Liver (tissue), 9 donors: ENCODE data around the gene ADAP1. TPM values are rescaled to one million over a fixed set of nuclear protein-coding genes. Genes with fewer than 3 reads are reported as not detected.

ENCODE experiments used
- DNase-seq: peaks from one replicate; pipeline ENCODE4 v3.0.0-alpha.2; 2017; ENCODE audit warnings: low spot score
- H3K27ac ChIP-seq, 2 donors: one replicate each; pipeline ENCODE4 v1.7.0; 2013; ENCODE audit warnings: inconsistent platforms in 2 of 2, low read length in 2 of 2, control low read depth in 1 of 2, low read depth in 1 of 2, mild to moderate bottlenecking in 1 of 2
- H3K27me3 ChIP-seq, 4 donors: one replicate each; pipeline versions ENCODE4 v1.6.1 to v1.7.0; 2013; ENCODE audit warnings: low read length in 3 of 4, inconsistent platforms in 1 of 4, mild to moderate bottlenecking in 1 of 4, moderate library complexity in 1 of 4; ENCODE audit not compliant: control insufficient read depth in 4 of 4, insufficient read depth in 4 of 4
- H3K36me3 ChIP-seq, 4 donors: one replicate each; pipeline versions ENCODE4 v1.6.1 to v1.7.0; 2013; ENCODE audit warnings: low read length in 3 of 4, mild to moderate bottlenecking in 3 of 4, low read depth in 1 of 4, moderate library complexity in 1 of 4; ENCODE audit not compliant: control insufficient read depth in 4 of 4, insufficient read depth in 3 of 4
- H3K4me1 ChIP-seq, 4 donors: one replicate each; pipeline versions ENCODE4 v1.6.1 to v1.7.0; 2013; ENCODE audit warnings: low read length in 3 of 4, mild to moderate bottlenecking in 3 of 4, moderate library complexity in 1 of 4; ENCODE audit not compliant: control insufficient read depth in 4 of 4, insufficient read depth in 4 of 4
- H3K4me3 ChIP-seq, 3 donors: one replicate each; pipeline versions ENCODE4 v1.6.1 to v1.7.0; 2013; ENCODE audit warnings: low read length in 3 of 3, control low read depth in 1 of 3, low read depth in 1 of 3, mild to moderate bottlenecking in 1 of 3
- H3K9ac ChIP-seq, 2 donors: one replicate each; pipeline ENCODE4 v1.7.0; 2013; ENCODE audit warnings: low read length in 2 of 2, mild to moderate bottlenecking in 2 of 2, moderate library complexity in 2 of 2, control low read depth in 1 of 2, low read depth in 1 of 2
- H3K9me3 ChIP-seq, 4 donors: one replicate each; pipeline versions ENCODE4 v1.6.1 to v1.7.0; 2013; ENCODE audit warnings: low read length in 3 of 4; ENCODE audit not compliant: control insufficient read depth in 4 of 4
- CTCF ChIP-seq: fragments of 150-350 bp; IDR thresholded peaks from 2 replicates; pipeline ENCODE4 v1.5.1; 2017; ENCODE audit warnings: improper control_type of control experiment, low read depth, low read length; ENCODE audit not compliant: missing input control
- EGR1 ChIP-seq, 2 donors: IDR thresholded peaks; 2 replicates each; pipeline ENCODE4 v1.6.1; 2016 to 2018; ENCODE audit warnings: antibody characterized with exemption in 2 of 2, low read depth in 2 of 2
- FOXA1 ChIP-seq: IDR thresholded peaks from 2 replicates; pipeline ENCODE4 v1.6.1; 2016; ENCODE audit warnings: antibody characterized with exemption
- FOXA2 ChIP-seq: IDR thresholded peaks from 2 replicates; pipeline ENCODE4 v1.6.1; 2016; ENCODE audit warnings: antibody characterized with exemption
- GABPA ChIP-seq, 2 donors: IDR thresholded peaks in 1 of 2; conservative IDR thresholded peaks in 1 of 2; 2 replicates each; pipeline ENCODE4 v1.6.1; 2016; ENCODE audit warnings: antibody characterized with exemption in 2 of 2, mild to moderate bottlenecking in 1 of 2, moderate library complexity in 1 of 2
- HNF4A ChIP-seq, 2 donors: conservative IDR thresholded peaks; 2 replicates each; pipeline ENCODE4 v1.6.1; 2016; ENCODE audit warnings: antibody characterized with exemption in 2 of 2, mild to moderate bottlenecking in 2 of 2
- HNF4G ChIP-seq: IDR thresholded peaks from 2 replicates; pipeline ENCODE4 v1.6.1; 2016; ENCODE audit warnings: antibody characterized with exemption
- JUND ChIP-seq, 2 donors: IDR thresholded peaks; 2 replicates each; pipeline ENCODE4 v1.6.1; 2016; ENCODE audit warnings: antibody characterized with exemption in 2 of 2
- MAX ChIP-seq: IDR thresholded peaks from 2 replicates; pipeline ENCODE4 v1.6.1; 2016; ENCODE audit warnings: antibody characterized with exemption
- NR2F2 ChIP-seq: IDR thresholded peaks from 2 replicates; pipeline ENCODE4 v1.6.1; 2016; ENCODE audit warnings: antibody characterized with exemption
- RAD21 ChIP-seq, 2 donors: IDR thresholded peaks; 2 replicates each; pipeline ENCODE4 v1.6.1; 2016; ENCODE audit warnings: antibody characterized with exemption in 2 of 2, mild to moderate bottlenecking in 2 of 2
- REST ChIP-seq: IDR thresholded peaks from 2 replicates; pipeline ENCODE4 v1.6.1; 2016; ENCODE audit warnings: antibody characterized with exemption, mild to moderate bottlenecking
- RXRA ChIP-seq, 2 donors: IDR thresholded peaks; 2 replicates each; pipeline ENCODE4 v1.6.1; 2017 to 2018; ENCODE audit warnings: antibody characterized with exemption in 2 of 2, mild to moderate bottlenecking in 1 of 2
- SP1 ChIP-seq: IDR thresholded peaks from 2 replicates; pipeline ENCODE4 v1.6.1; 2018; ENCODE audit warnings: antibody characterized with exemption, mild to moderate bottlenecking
- TAF1 ChIP-seq: conservative IDR thresholded peaks from 2 replicates; pipeline ENCODE4 v1.6.1; 2016; ENCODE audit warnings: antibody characterized with exemption, mild to moderate bottlenecking
- YY1 ChIP-seq: IDR thresholded peaks from 2 replicates; pipeline ENCODE4 v1.6.1; 2016; ENCODE audit warnings: antibody characterized with exemption, mild to moderate bottlenecking
- ZBTB33 ChIP-seq: IDR thresholded peaks from 2 replicates; pipeline ENCODE4 v1.6.1; 2016; ENCODE audit warnings: antibody characterized with exemption
- WGBS: extraction: QIAGEN DNeasy Blood & Tissue Kit; methylation state at CpG from one replicate; pipeline ENCODE4 v1.1.7; 2013; 5-methylcytosine and 5-hydroxymethylcytosine counted together
- polyA plus RNA-seq, 2 donors: library from polyadenylated mRNA; stranded (reverse) in 1 of 2; unstranded in 1 of 2; fragments of 200-250 nt in 1 of 2; fragments of >200 nt in 1 of 2; fragmentation: Nextera tagmentation in 1 of 2; extraction: Ambion mirVana in 1 of 2; gene quantifications; one replicate each; pipeline versions ENCODE4 v1.2.1 to v1.2.3, GENCODE V29; 2013 to 2015
- total RNA-seq, 2 donors: library from RNA; depleted of rRNA; stranded (reverse); fragments of >200 nt; gene quantifications; one replicate each; pipeline ENCODE4 v1.2.3, GENCODE V29; 2014
- TF ChIP-seq, protein P1 (sequence below): IDR thresholded peaks from 2 replicates; pipeline ENCODE4 v1.6.1; 2016; ENCODE audit warnings: antibody characterized with exemption
- donor health status: healthy.
- donor health status: healthy.
- donor health status: healthy.
- donor health status: healthy.
- donor health status: healthy.

The ADAP1 gene
- total and polyA plus RNA-seq, 4 donors = 0.46 to 3.7 (median 2.7) TPM

GRCh38 chr7:899806-900205 is 54.7 kb downstream of the ADAP1 start:
- Histone ChIP-seq H3K9me3 (no peaks in the 10 kb centered on the region), H3K36me3 (peaks cover 11 to 21% (median 13%) of the 10 kb centered on the region in 4 donors), H3K4me1 (peaks cover 2 to 14% (median 9%) of the 10 kb centered on the region in 4 donors), H3K4me3 (no peak overlapping the region), H3K27ac (no peak overlapping the region), H3K27me3 (no peaks in the 10 kb centered on the region), H3K9ac (no peak overlapping the region)
- no peak for DNase-seq
- TF ChIP-seq, protein P1, sequence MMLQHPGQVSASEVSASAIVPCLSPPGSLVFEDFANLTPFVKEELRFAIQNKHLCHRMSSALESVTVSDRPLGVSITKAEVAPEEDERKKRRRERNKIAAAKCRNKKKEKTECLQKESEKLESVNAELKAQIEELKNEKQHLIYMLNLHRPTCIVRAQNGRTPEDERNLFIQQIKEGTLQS = no peak
- TF ChIP-seq HNF4A (conservative IDR thresholded peaks at IDR 0.05) (no peak), TAF1 (no peak), FOXA1 (no peak), ZBTB33 (no peak), GABPA (IDR thresholded peaks at IDR 0.05 in 1 of 2, conservative IDR thresholded peaks at IDR 0.05 in 1 of 2) (no peak), HNF4G (no peak), MAX (no peak), RXRA (IDR thresholded peaks at IDR 0.05) (no peak), CTCF (no peak), REST (no peak), SP1 (no peak), JUND (IDR thresholded peaks at IDR 0.05) (no peak), RAD21 (IDR thresholded peaks at IDR 0.05) (no peak), EGR1 (IDR thresholded peaks at IDR 0.05; ENCODE audit: low read depth in 2 of 2) (no peak), FOXA2 (no peak), NR2F2 (no peak), YY1 (no peak)
- 94% methylated on average over 16 of the region's 16 CpGs for WGBS
